CD4-positive, alpha-beta T cell (primary cell): ENCODE measurements around the gene MAP2K7. TPM values are rescaled to one million over a fixed set of nuclear protein-coding genes. Genes with fewer than 3 reads are reported as not detected.
"Not testable (repeated sequence)": the region's sequence is repeated elsewhere in the genome, so short reads cannot be mapped to it uniquely, and the experiment has no call there.

ENCODE experiments used
- ATAC-seq: fragments of 200-7000 bp; cut with Tn5 transposase; one replicate; pipeline ENCODE4 v1.10.0; 2022; ENCODE audit warnings: mild to moderate bottlenecking; ENCODE audit not compliant: poor library complexity
- CTCF ChIA-PET: fragments of 350-600 bp; sonication (Branson Sonifier 250); formaldehyde crosslinking; loops from one replicate; lab custom pipeline; 2021; ENCODE audit warnings: antibody characterized with exemption, inconsistent platforms; lab: Charles Lee
- POLR2A ChIA-PET: fragments of 350-600 bp; sonication (Branson Sonifier 250); formaldehyde crosslinking; loops from one replicate; lab custom pipeline; 2021; ENCODE audit warnings: antibody characterized with exemption, inconsistent platforms; lab: Charles Lee
- DNase-seq, 14 experiments: peaks; one replicate each; pipeline ENCODE4 v3.0.0-alpha.2; 2013 to 2020; ENCODE audit warnings: mixed read lengths in 2 of 14
- H3K27ac ChIP-seq, 2 donors: one replicate each; pipeline versions ENCODE4 v1.5.1 to v1.7.0; 2013; ENCODE audit warnings: low read length in 2 of 2, low read depth in 1 of 2, mild to moderate bottlenecking in 1 of 2
- H3K27me3 ChIP-seq, 2 experiments: 1 replicate in 1 of 2; 2 replicates in 1 of 2; pipeline versions ENCODE4 v1.6.1 to v1.7.0; 2013; ENCODE audit warnings: low read length in 2 of 2, control low read depth in 1 of 2, mild to moderate bottlenecking in 1 of 2, moderate library complexity in 1 of 2; ENCODE audit not compliant: insufficient read depth in 2 of 2, control insufficient read depth in 1 of 2
- H3K36me3 ChIP-seq: one replicate; pipeline ENCODE4 v1.6.1; 2013; ENCODE audit warnings: low read length, control low read depth; ENCODE audit not compliant: insufficient read depth
- H3K4me1 ChIP-seq: one replicate; pipeline ENCODE4 v1.6.1; 2013; ENCODE audit warnings: low read length, control low read depth; ENCODE audit not compliant: insufficient read depth
- H3K4me3 ChIP-seq: one replicate; pipeline ENCODE4 v1.5.1; 2013; ENCODE audit warnings: mild to moderate bottlenecking, low read length, moderate library complexity
- H3K9me3 ChIP-seq, 2 experiments: 1 replicate in 1 of 2; 2 replicates in 1 of 2; pipeline versions ENCODE4 v1.6.1 to v1.7.0; 2013; ENCODE audit warnings: low read length in 2 of 2, mild to moderate bottlenecking in 2 of 2, control low read depth in 1 of 2, moderate library complexity in 1 of 2; ENCODE audit not compliant: control insufficient read depth in 1 of 2, insufficient read depth in 1 of 2
- H3K27ac Mint-ChIP-seq: one replicate; pipeline ENCODE4 v1.8.0; 2020; ENCODE audit warnings: mixed read lengths
- H3K27me3 Mint-ChIP-seq: one replicate; pipeline ENCODE4 v1.8.0; 2021; ENCODE audit warnings: mixed read lengths
- H3K36me3 Mint-ChIP-seq: one replicate; pipeline ENCODE4 v1.8.0; 2021; ENCODE audit warnings: low read depth, mixed read lengths
- H3K4me1 Mint-ChIP-seq: one replicate; pipeline ENCODE4 v1.8.0; 2021; ENCODE audit warnings: low read depth, mixed read lengths
- H3K4me3 Mint-ChIP-seq: one replicate; pipeline ENCODE4 v1.8.0; 2020; ENCODE audit warnings: mild to moderate bottlenecking, mixed read lengths
- H3K9me3 Mint-ChIP-seq: one replicate; pipeline ENCODE4 v1.8.0; 2020; ENCODE audit warnings: mixed read lengths
- intact Hi-C, 2 experiments: fragments of 100-400 bp; cut with DNase I in 1 of 2; cut with micrococcal nuclease in 1 of 2; formaldehyde crosslinking; loops; one replicate each; pipeline versions ENCODE4 v1.15.1 to v1.9.0; 2023 to 2025; cut with DNase I, micrococcal nuclease
- total RNA-seq, 174 experiments: library from RNA in 2 of 174; stranded (reverse) in 2 of 174; gene quantifications; one replicate each; pipeline ENCODE4 v1.2.3 and lab custom pipeline; 2021 to 2026
- TF ChIP-seq, protein P1 (sequence below): fragments of 200-600 bp; IDR thresholded peaks from one replicate; pipeline ENCODE4 v1.8.0; 2022; ENCODE audit warnings: antibody characterized with exemption, mild to moderate bottlenecking

Gene MAP2K7
- total RNA-seq, 2 experiments from 2014 or later, result 81.7 to 82.3 TPM

DNA sequence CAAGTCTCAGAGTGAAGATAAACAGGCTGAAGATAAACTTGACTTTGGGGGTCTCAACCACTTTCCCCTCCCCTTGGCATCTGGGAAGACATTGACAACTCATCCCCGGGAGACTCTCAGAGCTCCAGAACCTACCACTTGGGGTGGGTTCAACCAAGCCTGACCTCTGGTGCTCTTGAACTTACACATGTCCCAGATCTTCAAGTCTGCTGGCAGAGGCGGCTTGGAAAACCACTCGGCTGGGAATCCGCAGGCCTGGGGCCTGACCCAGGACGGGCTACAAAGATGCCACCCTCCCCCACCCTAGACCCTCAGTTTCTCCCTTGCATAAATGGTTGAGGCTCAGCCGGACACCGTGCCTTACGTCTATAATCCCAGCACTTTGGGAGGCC is 14.9 kb upstream of the MAP2K7 start:
- peaks cover 15% of the 10 kb centered on the region for H3K27me3 Mint-ChIP-seq
- POLR2A ChIA-PET, result no interaction called here
- Histone ChIP-seq H3K27me3 (peaks cover 18 to 19% of the 10 kb centered on the region in 2 experiments), H3K27ac (no peak overlapping the region), H3K36me3 (no peaks in the 10 kb centered on the region), H3K4me1 (peaks cover 9% of the 10 kb centered on the region), H3K9me3 (peaks cover 0 to 4% of the 10 kb centered on the region in 2 experiments), H3K4me3 (no peak overlapping the region)
- DNase-seq, result no peak
- H3K4me1 Mint-ChIP-seq, result no peaks in the 10 kb centered on the region
- intact Hi-C loops, result no loop called here
- H3K27ac Mint-ChIP-seq, result no peak overlapping the region
- H3K4me3 Mint-ChIP-seq, result no peak overlapping the region
- CTCF ChIA-PET, result interaction anchor here (0.6 kb wide), 1 partner anchor 27 kb away, joined by 3 read pairs; no protein-coding TSS in a partner anchor
- ATAC-seq, result no peak
- no peaks in the 10 kb centered on the region for H3K9me3 Mint-ChIP-seq
- no peaks in the 10 kb centered on the region for H3K36me3 Mint-ChIP-seq
- TF ChIP-seq, protein P1, sequence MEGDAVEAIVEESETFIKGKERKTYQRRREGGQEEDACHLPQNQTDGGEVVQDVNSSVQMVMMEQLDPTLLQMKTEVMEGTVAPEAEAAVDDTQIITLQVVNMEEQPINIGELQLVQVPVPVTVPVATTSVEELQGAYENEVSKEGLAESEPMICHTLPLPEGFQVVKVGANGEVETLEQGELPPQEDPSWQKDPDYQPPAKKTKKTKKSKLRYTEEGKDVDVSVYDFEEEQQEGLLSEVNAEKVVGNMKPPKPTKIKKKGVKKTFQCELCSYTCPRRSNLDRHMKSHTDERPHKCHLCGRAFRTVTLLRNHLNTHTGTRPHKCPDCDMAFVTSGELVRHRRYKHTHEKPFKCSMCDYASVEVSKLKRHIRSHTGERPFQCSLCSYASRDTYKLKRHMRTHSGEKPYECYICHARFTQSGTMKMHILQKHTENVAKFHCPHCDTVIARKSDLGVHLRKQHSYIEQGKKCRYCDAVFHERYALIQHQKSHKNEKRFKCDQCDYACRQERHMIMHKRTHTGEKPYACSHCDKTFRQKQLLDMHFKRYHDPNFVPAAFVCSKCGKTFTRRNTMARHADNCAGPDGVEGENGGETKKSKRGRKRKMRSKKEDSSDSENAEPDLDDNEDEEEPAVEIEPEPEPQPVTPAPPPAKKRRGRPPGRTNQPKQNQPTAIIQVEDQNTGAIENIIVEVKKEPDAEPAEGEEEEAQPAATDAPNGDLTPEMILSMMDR, result no peak

DNA sequence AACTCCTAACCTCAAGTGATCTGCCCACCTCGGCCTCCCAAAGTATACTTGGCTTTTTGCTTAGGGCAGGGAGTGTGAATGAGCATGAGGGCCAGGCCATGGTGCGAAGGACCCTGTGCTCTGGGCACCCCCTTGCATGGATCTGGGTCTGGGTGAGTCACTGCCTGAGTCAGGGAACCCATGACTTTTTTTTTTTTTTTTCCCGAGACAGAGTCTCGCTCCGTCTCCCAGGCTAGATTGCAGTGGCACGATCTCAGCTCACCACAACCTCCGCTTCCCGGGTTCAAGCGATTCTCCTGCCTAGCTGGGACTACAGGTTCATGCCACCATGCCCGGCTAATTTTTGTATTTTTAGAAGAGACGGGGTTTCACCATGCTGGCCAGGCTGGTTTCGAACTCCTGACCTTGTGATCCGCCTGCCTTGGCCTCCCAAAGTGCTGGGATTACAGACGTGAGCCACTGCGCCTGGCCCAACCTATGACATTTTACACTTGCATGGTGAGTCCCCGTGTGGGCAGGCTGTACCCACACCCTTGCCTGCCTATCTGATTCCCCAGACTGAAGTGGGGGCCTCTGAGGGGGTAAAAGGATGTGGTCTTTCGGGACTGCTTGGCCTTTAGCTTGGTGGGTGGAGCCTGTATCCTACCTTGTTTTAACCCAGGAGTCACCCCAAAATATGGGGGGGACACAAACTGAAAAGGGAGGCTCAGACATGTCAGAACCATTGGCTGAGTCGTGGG is 10.1 kb upstream of the MAP2K7 start:
- H3K36me3 Mint-ChIP-seq, CTCF ChIA-PET, H3K4me3 Mint-ChIP-seq, H3K4me3 ChIP-seq, DNase-seq, H3K4me1 Mint-ChIP-seq, H3K9me3 Mint-ChIP-seq, POLR2A ChIA-PET, H3K27ac Mint-ChIP-seq, H3K36me3 ChIP-seq, H3K9me3 ChIP-seq, H3K4me1 ChIP-seq, ATAC-seq, H3K27ac ChIP-seq, intact Hi-C loops: not testable (repeated sequence)
- peaks cover 18% of the 10 kb centered on the region for H3K27me3 Mint-ChIP-seq
- peaks cover 16 to 20% of the 10 kb centered on the region in 2 experiments for H3K27me3 ChIP-seq

DNA sequence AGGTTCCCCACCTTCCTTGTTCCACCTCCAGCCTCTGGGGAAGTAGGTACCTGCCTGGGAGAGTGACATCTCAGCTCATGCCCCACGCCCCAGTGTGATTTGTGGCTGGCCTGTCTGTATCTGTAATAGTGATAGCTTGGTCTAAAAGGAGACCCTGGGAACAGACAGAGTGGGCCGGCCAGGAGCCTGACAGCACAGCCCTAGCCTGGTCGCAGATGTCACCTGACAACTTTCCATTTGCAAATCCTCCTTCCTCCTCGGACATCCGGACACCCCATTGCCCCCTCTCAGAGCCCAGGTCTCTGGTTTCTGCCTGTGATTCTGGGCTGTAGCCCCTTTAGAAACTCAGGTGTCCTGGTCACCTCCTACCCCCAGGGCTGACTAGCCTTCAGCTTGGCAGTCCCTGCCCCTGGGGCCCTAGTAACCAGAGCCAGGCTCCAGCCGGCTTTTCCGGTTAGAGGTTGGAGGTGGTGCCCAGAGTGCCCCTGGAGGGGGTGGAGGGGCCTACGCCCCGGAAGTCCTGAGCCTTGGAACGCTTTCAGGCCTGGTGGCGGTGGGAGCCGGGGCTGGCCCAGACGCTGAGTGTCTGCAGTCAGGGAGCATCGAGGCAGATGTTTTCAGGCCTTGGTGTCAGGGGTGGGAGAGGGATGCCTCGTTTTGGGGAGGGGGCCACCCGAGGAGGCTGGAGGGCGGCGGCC is 8.9 kb upstream of the MAP2K7 start:
- CTCF ChIA-PET, result no interaction called here
- peaks cover 12% of the 10 kb centered on the region for H3K27me3 Mint-ChIP-seq
- TF ChIP-seq, protein P1, result no peak

More for the DNA sequence above, 8.9 kb upstream of the MAP2K7 start:
- no peaks in the 10 kb centered on the region for H3K4me1 ChIP-seq
- Mint-ChIP-seq H3K9me3 (no peaks in the 10 kb centered on the region), H3K4me3 (no peak overlapping the region), H3K36me3 (no peaks in the 10 kb centered on the region), H3K4me1 (no peaks in the 10 kb centered on the region), H3K27ac (no peak overlapping the region)
- intact Hi-C loops, result no loop called here
- no peak for ATAC-seq
- H3K27me3 ChIP-seq, result peaks cover 12 to 13% of the 10 kb centered on the region in 2 experiments
- no peak overlapping the region for H3K27ac ChIP-seq
- H3K36me3 ChIP-seq, result no peaks in the 10 kb centered on the region
- POLR2A ChIA-PET, result no interaction called here
- DNase-seq, result no peak
- H3K9me3 ChIP-seq, result peaks cover 0 to 5% of the 10 kb centered on the region in 2 experiments
- H3K4me3 ChIP-seq, result no peak overlapping the region
